Measurements from ENCODE around the gene VWC2L. TPM values are rescaled to one million over a fixed set of nuclear protein-coding genes. Genes with fewer than 3 reads are reported as not detected.

Gene VWC2L
- total and polyA plus RNA-seq, 2 donors (not counting 1 experiment from before 2014, with no cell fraction given): not detected

GRCh38 chr2:214515111-214515510 is 104.3 kb downstream of the VWC2L start:
- no peaks in the 10 kb centered on the region for H3K27me3 ChIP-seq (replicated peaks in 1 of 4; ENCODE audit: control extremely low read depth in 1 of 4, control insufficient read depth in 3 of 4, insufficient read depth in 4 of 4, low read length in 3 of 4)
- CTCF ChIA-PET: no interaction called here

GRCh38 chr2:214519258-214519818 is 108.5 kb downstream of the VWC2L start:
- DNase-seq (no peak), ATAC-seq (ENCODE audit: low read depth) (no peak)
- H3K4me2 ChIP-seq (replicated peaks; ENCODE audit: low read depth, low read length, poor library complexity, severe bottlenecking): no peak overlapping the region
- no peaks in the 10 kb centered on the region for H3K36me3 ChIP-seq (replicated peaks in 1 of 2; ENCODE audit: control extremely low read depth in 1 of 2, control insufficient read depth in 1 of 2, extremely low read depth in 1 of 2, insufficient read depth in 2 of 2, low read length in 1 of 2)
- no peaks in the 10 kb centered on the region for H3K9me3 ChIP-seq (ENCODE audit: control extremely low read depth in 1 of 3, control insufficient read depth in 2 of 3, insufficient read depth in 1 of 3, low read length in 2 of 3)
- no peak overlapping the region for H2AFZ ChIP-seq (ENCODE audit: insufficient read depth, low read depth, low read length, poor library complexity, severe bottlenecking)
- H3K27me3 ChIP-seq (replicated peaks in 1 of 4; ENCODE audit: control extremely low read depth in 1 of 4, control insufficient read depth in 3 of 4, insufficient read depth in 4 of 4, low read length in 3 of 4): no peaks in the 10 kb centered on the region
- TF ChIP-seq EZH2 (IDR thresholded peaks at IDR 0.05; ENCODE audit: borderline replicate concordance, insufficient read depth, low read depth, low read length, poor library complexity, severe bottlenecking) (no peak), CTCF (IDR thresholded peaks at IDR 0.05) (no peak)
- H3K4me3 Mint-ChIP-seq: no peak overlapping the region
- no peaks in the 10 kb centered on the region for H3K4me1 ChIP-seq (ENCODE audit: control insufficient read depth in 2 of 2, insufficient read depth in 2 of 2, low read length in 2 of 2)
- H3K27ac Mint-ChIP-seq: no peak overlapping the region
- H3K27me3 Mint-ChIP-seq: peaks cover 3% of the 10 kb centered on the region
- H3K9me3 Mint-ChIP-seq (ENCODE audit: insufficient read depth): no peaks in the 10 kb centered on the region
- ChIA-PET CTCF (no interaction called here), POLR2A (no interaction called here)
- no peak overlapping the region for H3K4me3 ChIP-seq (ENCODE audit: control extremely low read depth in 1 of 5, extremely low read depth in 1 of 5, insufficient read depth in 1 of 5, low read depth in 2 of 5, low read length in 4 of 5)
- H3K27ac ChIP-seq (ENCODE audit: low read length in 2 of 2): no peak overlapping the region
- WGBS (ENCODE audit: insufficient coverage): 97% methylated on average over 3 of the region's 5 CpGs
- intact Hi-C loops (cut with micrococcal nuclease): no loop called here
- no peaks in the 10 kb centered on the region for H4K20me1 ChIP-seq (ENCODE audit: control insufficient read depth, insufficient read depth, low read length, poor library complexity, severe bottlenecking)
- no peaks in the 10 kb centered on the region for H3K4me1 Mint-ChIP-seq
- no peaks in the 10 kb centered on the region for H3K79me2 ChIP-seq (ENCODE audit: control insufficient read depth, insufficient read depth, low read length)
- no peak overlapping the region for H3K9ac ChIP-seq (ENCODE audit: low read length)

More at GRCh38 chr2:214515111-214515510, 104.3 kb downstream of the VWC2L start:
- Histone ChIP-seq H3K79me2 (ENCODE audit: control insufficient read depth, insufficient read depth, low read length) (no peaks in the 10 kb centered on the region), H3K9me3 (ENCODE audit: control extremely low read depth in 1 of 3, control insufficient read depth in 2 of 3, insufficient read depth in 1 of 3, low read length in 2 of 3) (no peaks in the 10 kb centered on the region), H3K4me1 (ENCODE audit: control insufficient read depth in 2 of 2, insufficient read depth in 2 of 2, low read length in 2 of 2) (no peaks in the 10 kb centered on the region), H3K27ac (ENCODE audit: low read length in 2 of 2) (no peak overlapping the region), H3K9ac (ENCODE audit: low read length) (no peak overlapping the region), H3K4me3 (ENCODE audit: control extremely low read depth in 1 of 5, extremely low read depth in 1 of 5, insufficient read depth in 1 of 5, low read depth in 2 of 5, low read length in 4 of 5) (no peak overlapping the region), H3K4me2 (replicated peaks; ENCODE audit: low read depth, low read length, poor library complexity, severe bottlenecking) (no peak overlapping the region), H3K36me3 (replicated peaks in 1 of 2; ENCODE audit: control extremely low read depth in 1 of 2, control insufficient read depth in 1 of 2, extremely low read depth in 1 of 2, insufficient read depth in 2 of 2, low read length in 1 of 2) (no peaks in the 10 kb centered on the region), H2AFZ (ENCODE audit: insufficient read depth, low read depth, low read length, poor library complexity, severe bottlenecking) (no peak overlapping the region), H4K20me1 (ENCODE audit: control insufficient read depth, insufficient read depth, low read length, poor library complexity, severe bottlenecking) (no peaks in the 10 kb centered on the region)
- intact Hi-C loops (cut with micrococcal nuclease): no loop called here
- POLR2A ChIA-PET: no interaction called here
- Mint-ChIP-seq H3K27ac (no peak overlapping the region), H3K9me3 (ENCODE audit: insufficient read depth) (peaks cover 4% of the 10 kb centered on the region), H3K4me3 (no peak overlapping the region), H3K4me1 (no peaks in the 10 kb centered on the region), H3K27me3 (peaks cover 8% of the 10 kb centered on the region)
- no peak for DNase-seq
- no peak for ATAC-seq (ENCODE audit: low read depth)
- WGBS (ENCODE audit: insufficient coverage): no CpG with 5 or more reads among the region's 4 CpGs
- TF ChIP-seq EZH2 (IDR thresholded peaks at IDR 0.05; ENCODE audit: borderline replicate concordance, insufficient read depth, low read depth, low read length, poor library complexity, severe bottlenecking): no peak
- no peak for TF ChIP-seq CTCF (IDR thresholded peaks at IDR 0.05)

Measured in B cell (primary cell).